Esophagus (tissue), 2 donors: ENCODE measurements around the gene ATP8A1. TPM values are rescaled to one million over a fixed set of nuclear protein-coding genes. Genes with fewer than 3 reads are reported as not detected.

Experiments used
- H3K27ac ChIP-seq, 2 donors: one replicate each; pipeline ENCODE4 v1.5.1; 2013; ENCODE audit warnings: low read depth in 2 of 2, mild to moderate bottlenecking in 2 of 2, inconsistent platforms in 1 of 2, low read length in 1 of 2, moderate library complexity in 1 of 2
- H3K27me3 ChIP-seq, 2 donors: one replicate each; pipeline ENCODE4 v1.6.1; 2013; ENCODE audit warnings: low read length in 2 of 2, control low read depth in 1 of 2, mild to moderate bottlenecking in 1 of 2; ENCODE audit not compliant: insufficient read depth in 2 of 2, control insufficient read depth in 1 of 2
- H3K36me3 ChIP-seq, 2 donors: one replicate each; pipeline ENCODE4 v1.6.1; 2013; ENCODE audit warnings: low read length in 1 of 2; ENCODE audit not compliant: control insufficient read depth in 2 of 2, insufficient read depth in 2 of 2
- H3K4me1 ChIP-seq, 2 donors: one replicate each; pipeline ENCODE4 v1.6.1; 2013; ENCODE audit warnings: low read length in 1 of 2; ENCODE audit not compliant: control insufficient read depth in 2 of 2, insufficient read depth in 2 of 2
- H3K4me3 ChIP-seq, 2 donors: one replicate each; pipeline ENCODE4 v1.5.1; 2013; ENCODE audit warnings: low read length in 2 of 2, mild to moderate bottlenecking in 2 of 2, low read depth in 1 of 2, moderate library complexity in 1 of 2
- H3K9me3 ChIP-seq, 2 donors: one replicate each; pipeline ENCODE4 v1.6.1; 2013; ENCODE audit warnings: mild to moderate bottlenecking in 2 of 2, low read depth in 1 of 2, low read length in 1 of 2, moderate library complexity in 1 of 2; ENCODE audit not compliant: control insufficient read depth in 2 of 2, insufficient read depth in 1 of 2
- WGBS, 2 donors: extraction: QIAGEN DNeasy Blood & Tissue Kit; methylation state at CpG; one replicate each; pipeline ENCODE4 v1.1.7; 2013; 5-methylcytosine and 5-hydroxymethylcytosine counted together
- polyA plus RNA-seq, 2 donors: library from polyadenylated mRNA; stranded (reverse); fragments of 200-250 nt; gene quantifications; one replicate each; pipeline ENCODE4 v1.2.3, GENCODE V29; 2013
- donor health status: healthy with polysubstance abuse.
- donor health status: Bipolar disorder and iron deficiency.

The ATP8A1 gene
- polyA plus RNA-seq, 2 donors, result 1.2 to 2.5 TPM

- H3K36me3 ChIP-seq, result no peaks in the 10 kb centered on the region
- WGBS, 2 donors, result 92 to 95% methylated on average over 6 of the region's 6 CpGs
- no peak overlapping the region for H3K27ac ChIP-seq
- H3K27me3 ChIP-seq, result no peaks in the 10 kb centered on the region
- H3K9me3 ChIP-seq, result no peaks in the 10 kb centered on the region
- no peaks in the 10 kb centered on the region for H3K4me1 ChIP-seq
- no peak overlapping the region for H3K4me3 ChIP-seq
These were observed 40.3 kb downstream of the ATP8A1 start for GRCh38 chr4:42616572-42616971.

GRCh38 chr4:42615131-42615763, 41.7 kb downstream of the ATP8A1 start:
- no peaks in the 10 kb centered on the region for H3K36me3 ChIP-seq
- H3K9me3 ChIP-seq, result no peaks in the 10 kb centered on the region
- H3K4me1 ChIP-seq, result no peaks in the 10 kb centered on the region
- H3K4me3 ChIP-seq, result no peak overlapping the region
- no peak overlapping the region for H3K27ac ChIP-seq
- 65 to 76% methylated on average over 2 of the region's 2 CpGs for WGBS, 2 donors
- H3K27me3 ChIP-seq, result no peaks in the 10 kb centered on the region

- no peaks in the 10 kb centered on the region for H3K4me1 ChIP-seq
- WGBS, 2 donors, result 31 to 56% methylated on average over 1 of the region's 1 CpG
- H3K27ac ChIP-seq, result no peak overlapping the region
- H3K36me3 ChIP-seq, result no peaks in the 10 kb centered on the region
- H3K27me3 ChIP-seq, result no peaks in the 10 kb centered on the region
- no peaks in the 10 kb centered on the region for H3K9me3 ChIP-seq
- H3K4me3 ChIP-seq, result no peak overlapping the region
These were observed 44.0 kb downstream of the ATP8A1 start for GRCh38 chr4:42612898-42613297.

- Histone ChIP-seq H3K4me3 (no peak overlapping the region), H3K9me3 (no peaks in the 10 kb centered on the region), H3K36me3 (no peaks in the 10 kb centered on the region), H3K27me3 (no peaks in the 10 kb centered on the region), H3K27ac (no peak overlapping the region), H3K4me1 (no peaks in the 10 kb centered on the region)
- WGBS, 2 donors, result 85 to 94% methylated on average over 4 of the region's 4 CpGs
These were observed 46.0 kb downstream of the ATP8A1 start for GRCh38 chr4:42610941-42611340.

GRCh38 chr4:42609051-42609450, 47.9 kb downstream of the ATP8A1 start:
- no peaks in the 10 kb centered on the region for H3K4me1 ChIP-seq

GRCh38 chr4:42608551-42608950, 48.4 kb downstream of the ATP8A1 start:
- no peaks in the 10 kb centered on the region for H3K4me1 ChIP-seq
- WGBS, 2 donors, result 91 to 98% methylated on average over 2 to 3 of the region's 3 CpGs

More at GRCh38 chr4:42609051-42609450, 47.9 kb downstream of the ATP8A1 start:
- Histone ChIP-seq H3K4me3 (no peak overlapping the region), H3K9me3 (no peaks in the 10 kb centered on the region), H3K27me3 (no peaks in the 10 kb centered on the region), H3K36me3 (no peaks in the 10 kb centered on the region), H3K27ac (no peak overlapping the region)
- 90 to 94% methylated on average over 4 of the region's 4 CpGs for WGBS, 2 donors

GRCh38 chr4:42607011-42607726, 49.7 kb downstream of the ATP8A1 start:
- Histone ChIP-seq H3K4me1 (no peaks in the 10 kb centered on the region), H3K36me3 (no peaks in the 10 kb centered on the region), H3K27me3 (no peaks in the 10 kb centered on the region), H3K4me3 (no peak overlapping the region), H3K9me3 (no peaks in the 10 kb centered on the region), H3K27ac (no peak overlapping the region)
- 71 to 83% methylated on average over 3 of the region's 3 CpGs for WGBS, 2 donors

More at GRCh38 chr4:42608551-42608950, 48.4 kb downstream of the ATP8A1 start:
- no peaks in the 10 kb centered on the region for H3K9me3 ChIP-seq
- H3K27ac ChIP-seq, result no peak overlapping the region
- H3K4me3 ChIP-seq, result no peak overlapping the region
- no peaks in the 10 kb centered on the region for H3K27me3 ChIP-seq
- no peaks in the 10 kb centered on the region for H3K36me3 ChIP-seq

GRCh38 chr4:42605264-42605663, 51.6 kb downstream of the ATP8A1 start:
- 78 to 80% methylated on average over 5 of the region's 5 CpGs for WGBS, 2 donors
- Histone ChIP-seq H3K27me3 (no peaks in the 10 kb centered on the region), H3K4me3 (no peak overlapping the region), H3K27ac (no peak overlapping the region), H3K9me3 (no peaks in the 10 kb centered on the region), H3K4me1 (no peaks in the 10 kb centered on the region), H3K36me3 (no peaks in the 10 kb centered on the region)

GRCh38 chr4:42603862-42604261, 53.0 kb downstream of the ATP8A1 start:
- H3K4me3 ChIP-seq, result no peak overlapping the region
- H3K36me3 ChIP-seq, result no peaks in the 10 kb centered on the region
- no peaks in the 10 kb centered on the region for H3K9me3 ChIP-seq
- no peak overlapping the region for H3K27ac ChIP-seq
- WGBS, 2 donors, result 92 to 95% methylated on average over 2 of the region's 2 CpGs
- H3K27me3 ChIP-seq, result no peaks in the 10 kb centered on the region
- H3K4me1 ChIP-seq, result no peaks in the 10 kb centered on the region

- H3K4me1 ChIP-seq, result no peaks in the 10 kb centered on the region
- no peaks in the 10 kb centered on the region for H3K36me3 ChIP-seq
- no peaks in the 10 kb centered on the region for H3K27me3 ChIP-seq
- H3K27ac ChIP-seq, result no peak overlapping the region
- no peak overlapping the region for H3K4me3 ChIP-seq
- H3K9me3 ChIP-seq, result no peaks in the 10 kb centered on the region
- 76 to 86% methylated on average over 2 of the region's 2 CpGs for WGBS, 2 donors
These were observed 56.3 kb downstream of the ATP8A1 start for GRCh38 chr4:42600578-42600977.
